ENCODE measurements around the gene PCDHGA6. TPM values are rescaled to one million over a fixed set of nuclear protein-coding genes. Genes with fewer than 3 reads are reported as not detected.

PCDHGA6 gene
- total and polyA plus RNA-seq, 2 of the 8 experiments (the other 6 are each of a cell fraction or from before 2014, with no cell fraction given), result 1.4 to 2.0 TPM

GRCh38 chr5:141417494-141418172 lies 43.9 kb downstream of the PCDHGA6 start, which contains the start of gene PCDHGB7 (continued):
- TF ChIP-seq GABPA (IDR thresholded peaks at IDR 0.05; ENCODE audit: borderline replicate concordance, insufficient read depth, low read length) (0 out of 2 replicates have a peak, but pooled peaks have one; percentile 28), E2F6 (IDR thresholded peaks at IDR 0.05) (peak; percentile 26; the same call in 1 of the 2 replicates), RBBP5 (IDR thresholded peaks at IDR 0.05; ENCODE audit: borderline replicate concordance, low read depth, low read length) (peak; percentile 68), SIN3A (conservative IDR thresholded peaks at IDR 0.05 in 1 of 2, IDR thresholded peaks at IDR 0.05 in 1 of 2; ENCODE audit: low read depth in 1 of 2, low read length in 2 of 2) (0 out of 4 replicates have a peak, but pooled peaks of 1 of the 2 experiments have one; percentile 52), KDM4A (IDR thresholded peaks at IDR 0.05; ENCODE audit: low read depth, low read length, severe bottlenecking) (peak; percentile 96), TBP (IDR thresholded peaks at IDR 0.05; ENCODE audit: low read depth, low read length) (peak; percentile 29; the same call in 1 of the 2 replicates)

Data from H1 (cell line).